ENCODE measurements around the gene MAD1L1. TPM values are rescaled to one million over a fixed set of nuclear protein-coding genes. Genes with fewer than 3 reads are reported as not detected.

The MAD1L1 gene
- total and polyA plus RNA-seq, 2 donors (not counting 1 experiment from before 2014, with no cell fraction given): 9.8 to 29.4 TPM

DNA sequence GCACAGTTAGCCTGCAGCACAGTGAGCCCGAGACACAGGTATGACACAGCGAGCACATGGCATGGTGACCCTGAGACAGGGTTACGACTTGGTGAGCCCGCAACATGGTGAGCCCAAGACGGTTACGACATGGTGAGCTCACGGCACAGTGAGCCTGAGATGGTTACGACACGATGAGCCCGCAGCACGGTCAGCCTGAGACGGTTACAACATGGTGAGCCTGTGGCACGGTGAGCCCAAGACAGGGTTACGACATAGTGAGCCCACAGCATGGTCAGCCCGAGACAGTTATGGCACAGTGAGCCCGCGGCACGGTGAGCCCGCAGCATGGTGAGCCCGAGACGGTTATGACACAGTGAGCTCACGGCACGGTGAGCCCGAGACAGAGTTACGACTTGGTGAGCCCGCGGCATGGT lies 156.1 kb downstream of the MAD1L1 start:
- TF ChIP-seq, protein P1, sequence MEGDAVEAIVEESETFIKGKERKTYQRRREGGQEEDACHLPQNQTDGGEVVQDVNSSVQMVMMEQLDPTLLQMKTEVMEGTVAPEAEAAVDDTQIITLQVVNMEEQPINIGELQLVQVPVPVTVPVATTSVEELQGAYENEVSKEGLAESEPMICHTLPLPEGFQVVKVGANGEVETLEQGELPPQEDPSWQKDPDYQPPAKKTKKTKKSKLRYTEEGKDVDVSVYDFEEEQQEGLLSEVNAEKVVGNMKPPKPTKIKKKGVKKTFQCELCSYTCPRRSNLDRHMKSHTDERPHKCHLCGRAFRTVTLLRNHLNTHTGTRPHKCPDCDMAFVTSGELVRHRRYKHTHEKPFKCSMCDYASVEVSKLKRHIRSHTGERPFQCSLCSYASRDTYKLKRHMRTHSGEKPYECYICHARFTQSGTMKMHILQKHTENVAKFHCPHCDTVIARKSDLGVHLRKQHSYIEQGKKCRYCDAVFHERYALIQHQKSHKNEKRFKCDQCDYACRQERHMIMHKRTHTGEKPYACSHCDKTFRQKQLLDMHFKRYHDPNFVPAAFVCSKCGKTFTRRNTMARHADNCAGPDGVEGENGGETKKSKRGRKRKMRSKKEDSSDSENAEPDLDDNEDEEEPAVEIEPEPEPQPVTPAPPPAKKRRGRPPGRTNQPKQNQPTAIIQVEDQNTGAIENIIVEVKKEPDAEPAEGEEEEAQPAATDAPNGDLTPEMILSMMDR (conservative IDR thresholded peaks at IDR 0.05 in 1 of 2, IDR thresholded peaks at IDR 0.05 in 1 of 2; ENCODE audit: low read depth in 1 of 2, low read length in 2 of 2): no peak
- no peak for TF ChIP-seq EZH2 (IDR thresholded peaks at IDR 0.05; ENCODE audit: low read length, missing control alignments)
- H3K4me1 ChIP-seq (ENCODE audit: control insufficient read depth, extremely low read depth, insufficient read depth, low read length): no peaks in the 10 kb centered on the region
- H3K9me3 ChIP-seq (ENCODE audit: control insufficient read depth, insufficient read depth, low read depth, low read length): no peaks in the 10 kb centered on the region
- H3K79me2 ChIP-seq (ENCODE audit: control insufficient read depth, insufficient read depth, low read length): no peaks in the 10 kb centered on the region
- H4K20me1 ChIP-seq (ENCODE audit: control insufficient read depth, extremely low read depth, insufficient read depth, low read length): no peaks in the 10 kb centered on the region
- DNase-seq (ENCODE audit: low read depth in 2 of 2): no peak
- no peaks in the 10 kb centered on the region for H3K36me3 ChIP-seq (ENCODE audit: control insufficient read depth, insufficient read depth, low read length)
- no peak overlapping the region for H3K9ac ChIP-seq (ENCODE audit: insufficient read depth, low read length)
- no peak overlapping the region for H3K4me2 ChIP-seq (ENCODE audit: extremely low read depth, insufficient read depth, low read length)
- no peak overlapping the region for H3K4me3 ChIP-seq (replicated peaks in 1 of 4; ENCODE audit: control extremely low read depth in 1 of 4, insufficient read depth in 1 of 4, low read depth in 3 of 4, low read length in 4 of 4)
- H3K27ac ChIP-seq (ENCODE audit: insufficient read depth, low read length): no peak overlapping the region
- no peaks in the 10 kb centered on the region for H3K27me3 ChIP-seq (ENCODE audit: control insufficient read depth, insufficient read depth, low read length)
- H2AFZ ChIP-seq (ENCODE audit: low read length): no peak overlapping the region

DNA sequence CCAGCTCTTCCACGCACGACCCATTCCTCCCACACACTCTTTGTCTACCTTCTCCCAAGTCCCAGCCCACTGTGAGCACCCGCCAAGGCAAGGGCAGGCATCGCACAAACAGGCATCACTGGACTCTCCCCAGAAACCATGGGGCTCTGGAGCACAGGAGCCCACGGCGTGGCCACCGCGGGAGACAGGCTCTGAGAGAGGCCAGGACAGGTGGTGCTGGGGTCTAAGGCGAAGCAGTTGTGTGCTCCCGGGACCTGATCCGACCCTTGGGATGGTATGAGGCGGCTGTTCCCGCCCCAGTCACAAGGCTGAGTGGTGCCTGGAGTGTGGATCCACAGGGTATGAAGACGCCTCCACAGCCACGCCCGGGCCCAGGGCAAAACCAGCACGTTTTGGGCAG lies 156.9 kb downstream of the MAD1L1 start:
- H3K4me3 ChIP-seq (replicated peaks in 1 of 4; ENCODE audit: control extremely low read depth in 1 of 4, insufficient read depth in 1 of 4, low read depth in 3 of 4, low read length in 4 of 4): no peak overlapping the region
- no peaks in the 10 kb centered on the region for H4K20me1 ChIP-seq (ENCODE audit: control insufficient read depth, extremely low read depth, insufficient read depth, low read length)
- no peak overlapping the region for H3K9ac ChIP-seq (ENCODE audit: insufficient read depth, low read length)
- no peaks in the 10 kb centered on the region for H3K9me3 ChIP-seq (ENCODE audit: control insufficient read depth, insufficient read depth, low read depth, low read length)
- no peaks in the 10 kb centered on the region for H3K36me3 ChIP-seq (ENCODE audit: control insufficient read depth, insufficient read depth, low read length)
- no peak overlapping the region for H2AFZ ChIP-seq (ENCODE audit: low read length)
- no peaks in the 10 kb centered on the region for H3K27me3 ChIP-seq (ENCODE audit: control insufficient read depth, insufficient read depth, low read length)
- H3K79me2 ChIP-seq (ENCODE audit: control insufficient read depth, insufficient read depth, low read length): no peaks in the 10 kb centered on the region
- no peak overlapping the region for H3K27ac ChIP-seq (ENCODE audit: insufficient read depth, low read length)
- TF ChIP-seq, protein P1 (conservative IDR thresholded peaks at IDR 0.05 in 1 of 2, IDR thresholded peaks at IDR 0.05 in 1 of 2; ENCODE audit: low read depth in 1 of 2, low read length in 2 of 2): no peak
- TF ChIP-seq EZH2 (IDR thresholded peaks at IDR 0.05; ENCODE audit: low read length, missing control alignments): no peak
- no peaks in the 10 kb centered on the region for H3K4me1 ChIP-seq (ENCODE audit: control insufficient read depth, extremely low read depth, insufficient read depth, low read length)
- no peak for DNase-seq (ENCODE audit: low read depth in 2 of 2)
- H3K4me2 ChIP-seq (ENCODE audit: extremely low read depth, insufficient read depth, low read length): no peak overlapping the region

DNA sequence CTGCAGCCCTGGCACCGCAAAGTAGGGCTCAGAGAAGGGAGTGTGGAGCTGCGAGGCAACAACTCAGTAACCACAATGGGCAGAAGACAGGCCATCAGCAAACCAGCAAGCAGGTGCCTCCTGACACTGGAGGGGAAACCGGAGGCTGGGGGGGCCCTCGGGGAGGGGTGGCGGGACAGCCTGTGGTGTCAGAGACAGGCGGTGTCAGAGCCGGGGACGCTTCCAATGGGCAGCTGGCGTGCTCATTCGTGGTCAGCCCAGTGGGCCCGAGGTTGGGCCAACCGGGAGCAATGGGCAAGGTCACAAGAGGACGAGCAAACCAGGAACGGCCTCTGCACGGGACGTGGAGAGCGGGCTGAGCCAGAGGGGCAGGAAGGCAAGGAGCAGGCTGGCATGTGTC lies 158.1 kb downstream of the MAD1L1 start:
- Histone ChIP-seq H3K27ac (ENCODE audit: insufficient read depth, low read length) (no peak overlapping the region), H3K36me3 (ENCODE audit: control insufficient read depth, insufficient read depth, low read length) (no peaks in the 10 kb centered on the region), H3K79me2 (ENCODE audit: control insufficient read depth, insufficient read depth, low read length) (no peaks in the 10 kb centered on the region), H4K20me1 (ENCODE audit: control insufficient read depth, extremely low read depth, insufficient read depth, low read length) (no peaks in the 10 kb centered on the region), H3K27me3 (ENCODE audit: control insufficient read depth, insufficient read depth, low read length) (no peaks in the 10 kb centered on the region), H3K9ac (ENCODE audit: insufficient read depth, low read length) (no peak overlapping the region), H3K4me3 (replicated peaks in 1 of 4; ENCODE audit: control extremely low read depth in 1 of 4, insufficient read depth in 1 of 4, low read depth in 3 of 4, low read length in 4 of 4) (no peak overlapping the region), H3K4me1 (ENCODE audit: control insufficient read depth, extremely low read depth, insufficient read depth, low read length) (no peaks in the 10 kb centered on the region), H3K4me2 (ENCODE audit: extremely low read depth, insufficient read depth, low read length) (no peak overlapping the region), H3K9me3 (ENCODE audit: control insufficient read depth, insufficient read depth, low read depth, low read length) (no peaks in the 10 kb centered on the region), H2AFZ (ENCODE audit: low read length) (no peak overlapping the region)
- no peak for DNase-seq (ENCODE audit: low read depth in 2 of 2)
- TF ChIP-seq EZH2 (IDR thresholded peaks at IDR 0.05; ENCODE audit: low read length, missing control alignments): no peak
- TF ChIP-seq, protein P1 (conservative IDR thresholded peaks at IDR 0.05 in 1 of 2, IDR thresholded peaks at IDR 0.05 in 1 of 2; ENCODE audit: low read depth in 1 of 2, low read length in 2 of 2): no peak

All from fibroblast of lung (primary cell).